GM13977 (cell line): Measurements from ENCODE around the gene ERBB4.

Source experiments
- DNase-seq: peaks from one replicate; pipeline ENCODE4 v3.0.0; 2012; ENCODE audit warnings: low spot score
- in situ Hi-C: fragments of 300-500 bp; cut with MboI; formaldehyde crosslinking; loops from one replicate; pipeline ENCODE4 v1.12.0; 2022; ENCODE audit warnings: low sequenced_read_pairs, low pct_unique_long_range_greater_than_20kb, mixed read lengths, inconsistent platforms; ENCODE audit not compliant: unreplicated experiment
- TF ChIP-seq, protein P1 (sequence below): IDR thresholded peaks from 2 replicates; pipeline ENCODE4 v1.5.1; 2012; ENCODE audit warnings: mild to moderate bottlenecking, control low read depth; ENCODE audit not compliant: insufficient read depth; ENCODE audit errors: extremely low read depth, missing control alignments

Gene ERBB4

DNA sequence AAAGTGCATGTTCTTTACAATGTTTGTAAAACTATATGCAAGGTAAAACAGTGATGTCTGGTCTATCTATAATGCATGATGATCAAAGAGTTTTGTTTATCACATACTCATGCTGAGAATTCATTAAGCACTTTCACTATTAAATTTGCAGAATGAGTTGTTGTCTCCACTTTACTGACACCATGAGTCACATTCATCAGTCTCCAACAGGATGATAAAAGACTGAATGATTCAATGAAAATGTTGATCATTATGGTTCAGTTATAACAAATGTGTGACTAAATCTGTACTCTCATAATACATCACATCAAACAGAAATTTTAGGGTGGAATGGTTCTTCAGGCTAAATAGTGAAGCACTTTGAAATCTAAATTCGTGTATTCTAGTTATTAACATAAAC lies 129.0 kb downstream of the ERBB4 start:
- no peak for DNase-seq
- TF ChIP-seq, protein P1, sequence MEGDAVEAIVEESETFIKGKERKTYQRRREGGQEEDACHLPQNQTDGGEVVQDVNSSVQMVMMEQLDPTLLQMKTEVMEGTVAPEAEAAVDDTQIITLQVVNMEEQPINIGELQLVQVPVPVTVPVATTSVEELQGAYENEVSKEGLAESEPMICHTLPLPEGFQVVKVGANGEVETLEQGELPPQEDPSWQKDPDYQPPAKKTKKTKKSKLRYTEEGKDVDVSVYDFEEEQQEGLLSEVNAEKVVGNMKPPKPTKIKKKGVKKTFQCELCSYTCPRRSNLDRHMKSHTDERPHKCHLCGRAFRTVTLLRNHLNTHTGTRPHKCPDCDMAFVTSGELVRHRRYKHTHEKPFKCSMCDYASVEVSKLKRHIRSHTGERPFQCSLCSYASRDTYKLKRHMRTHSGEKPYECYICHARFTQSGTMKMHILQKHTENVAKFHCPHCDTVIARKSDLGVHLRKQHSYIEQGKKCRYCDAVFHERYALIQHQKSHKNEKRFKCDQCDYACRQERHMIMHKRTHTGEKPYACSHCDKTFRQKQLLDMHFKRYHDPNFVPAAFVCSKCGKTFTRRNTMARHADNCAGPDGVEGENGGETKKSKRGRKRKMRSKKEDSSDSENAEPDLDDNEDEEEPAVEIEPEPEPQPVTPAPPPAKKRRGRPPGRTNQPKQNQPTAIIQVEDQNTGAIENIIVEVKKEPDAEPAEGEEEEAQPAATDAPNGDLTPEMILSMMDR: no peak
- in situ Hi-C loops: no loop called here

DNA sequence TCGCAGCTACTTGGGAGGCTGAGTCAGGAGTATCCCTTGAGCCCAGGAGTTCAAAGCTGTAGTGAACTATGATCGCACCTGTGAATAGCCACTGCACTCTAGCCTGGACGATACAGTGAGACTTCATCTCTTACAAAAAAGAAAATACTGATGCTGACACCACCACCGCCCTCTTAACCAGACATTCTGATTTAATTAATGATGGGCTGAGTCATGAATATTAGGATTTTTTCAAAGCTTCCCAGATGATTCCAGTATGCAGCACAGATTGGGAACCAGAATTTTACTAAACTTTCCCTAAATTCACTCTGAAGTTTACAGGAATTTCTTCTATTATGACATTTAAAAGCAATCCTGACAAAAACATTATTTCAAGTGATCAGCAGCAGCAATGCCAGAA lies 130.1 kb downstream of the ERBB4 start:
- in situ Hi-C loops: no loop called here
- no peak for DNase-seq
- TF ChIP-seq, protein P1: no peak

DNA sequence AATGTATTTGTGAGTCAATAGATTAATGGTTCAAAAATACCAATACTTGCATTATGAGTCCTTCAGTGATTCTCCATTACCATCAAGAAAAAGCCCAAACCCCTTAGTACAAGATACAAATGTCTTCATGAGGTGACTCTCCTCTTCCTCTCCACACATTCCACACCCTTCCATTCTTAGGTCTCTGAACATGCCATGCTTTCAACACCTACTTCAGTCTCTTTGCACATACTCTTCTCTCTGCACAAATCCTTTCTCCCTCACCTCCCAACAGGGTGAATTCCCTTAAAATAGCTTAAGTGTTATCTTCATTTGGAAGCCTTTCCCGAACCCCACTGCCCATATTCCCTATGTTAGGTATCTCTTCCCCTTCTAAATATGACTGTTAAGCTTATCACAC lies 131.9 kb downstream of the ERBB4 start:
- TF ChIP-seq, protein P1: no peak
- in situ Hi-C loops: no loop called here
- DNase-seq: no peak

DNA sequence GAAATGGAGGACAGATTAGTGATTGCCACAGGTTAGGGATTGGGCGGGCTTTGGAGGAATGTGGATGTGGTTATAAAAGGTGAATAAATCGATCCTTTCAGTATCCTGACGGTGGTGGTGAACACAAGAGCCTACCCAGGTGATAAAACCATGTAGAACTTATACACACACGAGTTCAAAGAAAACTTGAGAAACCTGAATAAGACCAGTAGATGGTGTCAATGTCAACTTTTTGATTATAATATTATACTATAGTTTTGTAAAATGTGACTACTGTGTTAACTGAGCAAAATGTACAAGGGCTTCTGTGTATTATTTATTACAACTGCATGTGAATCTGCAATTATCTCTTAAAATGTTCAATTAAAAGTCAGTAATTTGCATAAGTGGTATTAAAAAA lies 136.3 kb downstream of the ERBB4 start:
- no peak for DNase-seq
- in situ Hi-C loops: no loop called here
- TF ChIP-seq, protein P1: no peak

DNA sequence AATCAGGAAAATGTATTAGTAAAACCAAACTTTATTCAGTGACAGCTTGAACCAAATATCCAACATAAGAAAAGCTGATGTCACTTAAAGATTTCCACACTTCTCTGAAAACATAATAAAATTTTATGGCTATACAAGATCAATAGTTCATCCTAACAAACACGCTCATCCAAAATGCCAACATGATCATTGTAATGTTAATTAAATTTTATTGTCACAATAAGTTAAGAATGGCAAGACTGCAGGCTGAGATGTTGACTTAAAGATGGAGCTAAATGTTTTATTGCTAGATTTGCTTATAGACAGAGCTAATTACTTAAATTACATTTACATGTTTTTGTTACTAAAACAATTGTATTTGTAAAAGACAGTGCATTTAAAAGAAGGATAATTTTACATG lies 140.3 kb downstream of the ERBB4 start:
- in situ Hi-C loops: no loop called here
- no peak for DNase-seq
- TF ChIP-seq, protein P1: no peak

DNA sequence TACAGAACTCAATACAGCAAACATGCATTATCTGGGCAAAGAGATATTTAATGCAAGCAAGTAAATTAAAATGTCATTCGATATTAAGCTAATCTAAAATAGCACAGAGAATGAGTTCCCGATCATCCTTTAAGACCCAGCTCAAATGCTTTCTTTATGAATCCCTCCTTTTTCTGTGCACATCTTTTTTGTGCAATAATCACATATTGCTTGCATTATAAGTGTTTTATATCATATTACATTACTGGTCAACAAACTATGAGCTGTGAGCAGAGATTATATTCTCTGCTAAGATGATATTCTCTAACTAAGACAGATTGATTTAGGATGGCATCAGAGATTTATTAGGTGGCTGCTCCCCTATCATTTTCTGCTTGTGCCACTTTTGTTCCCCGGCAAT lies 146.1 kb downstream of the ERBB4 start:
- in situ Hi-C loops: no loop called here

More for the DNA sequence above, 146.1 kb downstream of the ERBB4 start:
- TF ChIP-seq, protein P1: no peak
- DNase-seq: no peak
